ENCODE data around the gene DTNBP1.

The DTNBP1 gene

GRCh38 chr6:15586503-15586902 is 76.3 kb downstream of the DTNBP1 start:
- Histone ChIP-seq H3K4me2 (ENCODE audit: low read depth, low read length) (no peak overlapping the region), H3K27ac (ENCODE audit: low read length) (no peak overlapping the region), H3K9ac (ENCODE audit: low read length) (no peak overlapping the region), H3K4me3 (ENCODE audit: low read length) (no peak overlapping the region), H3K9me3 (replicated peaks; ENCODE audit: insufficient read depth, low read length) (no peaks in the 10 kb centered on the region), H3K79me2 (ENCODE audit: low read length) (peaks cover 4% of the 10 kb centered on the region), H3K4me1 (ENCODE audit: low read length) (no peaks in the 10 kb centered on the region), H3K36me3 (replicated peaks; ENCODE audit: insufficient read depth, low read length) (no peaks in the 10 kb centered on the region), H3F3A (ENCODE audit: insufficient read depth, low read length) (no peaks in the 10 kb centered on the region), H2AFZ (ENCODE audit: low read length) (no peak overlapping the region), H4K20me1 (ENCODE audit: insufficient read depth, low read length) (no peaks in the 10 kb centered on the region), H3K27me3 (replicated peaks; ENCODE audit: insufficient read depth, low read length) (no peaks in the 10 kb centered on the region), H3K9me2 (replicated peaks; ENCODE audit: insufficient read depth, low read length) (no peaks in the 10 kb centered on the region)
- TF ChIP-seq EZH2 (optimal IDR thresholded peaks at IDR 0.05; ENCODE audit: low read depth, low read length) = no peak
- no peak for TF ChIP-seq CTCF (IDR thresholded peaks at IDR 0.05; ENCODE audit: low read length)
- TF ChIP-seq EZH2phosphoT487 (IDR thresholded peaks at IDR 0.05; ENCODE audit: low read length) = no peak
- DNase-seq = no peak

- Histone ChIP-seq H3K36me3 (replicated peaks; ENCODE audit: insufficient read depth, low read length) (no peaks in the 10 kb centered on the region), H3K4me3 (ENCODE audit: low read length) (no peak overlapping the region), H3K27ac (ENCODE audit: low read length) (no peak overlapping the region), H4K20me1 (ENCODE audit: insufficient read depth, low read length) (no peaks in the 10 kb centered on the region), H3K4me1 (ENCODE audit: low read length) (no peaks in the 10 kb centered on the region), H3K27me3 (replicated peaks; ENCODE audit: insufficient read depth, low read length) (no peaks in the 10 kb centered on the region), H3K9me3 (replicated peaks; ENCODE audit: insufficient read depth, low read length) (no peaks in the 10 kb centered on the region), H3K9me2 (replicated peaks; ENCODE audit: insufficient read depth, low read length) (no peaks in the 10 kb centered on the region), H3F3A (ENCODE audit: insufficient read depth, low read length) (no peaks in the 10 kb centered on the region), H3K4me2 (ENCODE audit: low read depth, low read length) (no peak overlapping the region), H3K79me2 (ENCODE audit: low read length) (peaks cover 4% of the 10 kb centered on the region), H2AFZ (ENCODE audit: low read length) (no peak overlapping the region), H3K9ac (ENCODE audit: low read length) (no peak overlapping the region)
- TF ChIP-seq EZH2phosphoT487 (IDR thresholded peaks at IDR 0.05; ENCODE audit: low read length) (no peak), CTCF (IDR thresholded peaks at IDR 0.05; ENCODE audit: low read length) (no peak), EZH2 (optimal IDR thresholded peaks at IDR 0.05; ENCODE audit: low read depth, low read length) (no peak)
- DNase-seq = no peak
These were observed 77.0 kb downstream of the DTNBP1 start for GRCh38 chr6:15585760-15586214.

DNA sequence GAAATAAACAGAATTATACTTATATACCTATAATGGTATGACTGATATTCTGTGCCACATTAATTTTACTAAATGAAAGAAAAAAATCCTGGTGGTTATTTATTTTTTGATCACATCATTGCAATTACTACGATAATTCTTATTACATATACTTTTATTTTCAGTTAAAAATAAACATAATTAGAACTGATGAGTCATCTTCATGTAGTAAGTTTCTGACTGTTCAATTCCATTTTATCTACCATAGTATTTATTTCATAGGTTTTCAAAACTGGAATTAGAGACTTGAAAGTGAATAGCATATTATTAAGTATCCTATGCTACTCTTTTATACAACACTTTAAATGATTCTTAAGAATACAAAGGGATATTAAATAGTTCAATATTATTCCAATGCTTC is 80.3 kb downstream of the DTNBP1 start:
- Histone ChIP-seq H3K4me1 (ENCODE audit: low read length) (no peaks in the 10 kb centered on the region), H3K4me3 (ENCODE audit: low read length) (no peak overlapping the region), H3K79me2 (ENCODE audit: low read length) (no peaks in the 10 kb centered on the region), H3K9me3 (replicated peaks; ENCODE audit: insufficient read depth, low read length) (no peaks in the 10 kb centered on the region), H3K9ac (ENCODE audit: low read length) (no peak overlapping the region), H3K9me2 (replicated peaks; ENCODE audit: insufficient read depth, low read length) (no peaks in the 10 kb centered on the region), H2AFZ (ENCODE audit: low read length) (no peak overlapping the region), H4K20me1 (ENCODE audit: insufficient read depth, low read length) (no peaks in the 10 kb centered on the region), H3F3A (ENCODE audit: insufficient read depth, low read length) (no peaks in the 10 kb centered on the region), H3K36me3 (replicated peaks; ENCODE audit: insufficient read depth, low read length) (no peaks in the 10 kb centered on the region), H3K4me2 (ENCODE audit: low read depth, low read length) (no peak overlapping the region), H3K27me3 (replicated peaks; ENCODE audit: insufficient read depth, low read length) (no peaks in the 10 kb centered on the region), H3K27ac (ENCODE audit: low read length) (no peak overlapping the region)
- DNase-seq = no peak
- TF ChIP-seq CTCF (IDR thresholded peaks at IDR 0.05; ENCODE audit: low read length) = no peak
- TF ChIP-seq EZH2 (optimal IDR thresholded peaks at IDR 0.05; ENCODE audit: low read depth, low read length) = no peak
- no peak for TF ChIP-seq EZH2phosphoT487 (IDR thresholded peaks at IDR 0.05; ENCODE audit: low read length)
